GM23338 (cell line): ENCODE data around the gene SDR39U1. TPM values are rescaled to one million over a fixed set of nuclear protein-coding genes. Genes with fewer than 3 reads are reported as not detected.

ENCODE experiments used
- ATAC-seq: fragments of 200-7000 bp; cut with Tn5 transposase; 3 replicates; pipeline ENCODE4 v1.9.1; 2020
- DNase-seq: peaks from one replicate; pipeline ENCODE4 v3.0.0-alpha.2; 2015; ENCODE audit warnings: low spot score
- H2AFZ ChIP-seq: fragments of 200-600 bp; sonication (generic); 2 replicates; pipeline ENCODE4 v1.8.0; 2016; ENCODE audit warnings: antibody characterized with exemption, mild to moderate bottlenecking, moderate library complexity
- H3F3A ChIP-seq: fragments of 200-600 bp; sonication (generic); replicated peaks from 2 replicates; pipeline ENCODE4 v1.8.0; 2017; ENCODE audit warnings: antibody characterized with exemption, mixed run types, low read depth
- H3K27ac ChIP-seq: fragments of 200-600 bp; sonication (generic); 2 replicates; pipeline ENCODE4 v1.6.1; 2016; ENCODE audit warnings: low read depth
- H3K27me3 ChIP-seq: fragments of 200-600 bp; sonication (generic); 2 replicates; pipeline ENCODE4 v1.8.0; 2016; ENCODE audit warnings: mild to moderate bottlenecking, mixed run types, moderate library complexity; ENCODE audit not compliant: insufficient read depth
- H3K36me3 ChIP-seq: fragments of 200-600 bp; sonication (generic); 2 replicates; pipeline ENCODE4 v1.8.0; 2016; ENCODE audit warnings: mild to moderate bottlenecking; ENCODE audit not compliant: insufficient read depth
- H3K4me1 ChIP-seq: fragments of 200-600 bp; sonication (generic); 2 replicates; pipeline ENCODE4 v1.8.0; 2016; ENCODE audit warnings: mild to moderate bottlenecking, moderate library complexity; ENCODE audit not compliant: insufficient read depth
- H3K4me2 ChIP-seq: fragments of 200-600 bp; sonication (generic); 2 replicates; pipeline ENCODE4 v1.7.1; 2017; ENCODE audit warnings: mixed run types
- H3K4me3 ChIP-seq: fragments of 200-600 bp; sonication (generic); 2 replicates; pipeline ENCODE4 v1.6.1; 2016; ENCODE audit warnings: mixed run types
- H3K79me2 ChIP-seq: fragments of 200-600 bp; sonication (generic); replicated peaks from 2 replicates; pipeline ENCODE4 v1.8.0; 2017; ENCODE audit warnings: mild to moderate bottlenecking; ENCODE audit not compliant: insufficient read depth
- H3K9me2 ChIP-seq: fragments of 200-600 bp; sonication (generic); 2 replicates; pipeline ENCODE4 v1.8.0; 2017; ENCODE audit not compliant: insufficient read depth
- H4K20me1 ChIP-seq: fragments of 200-600 bp; sonication (generic); replicated peaks from 2 replicates; pipeline ENCODE4 v1.8.0; 2017; ENCODE audit warnings: mild to moderate bottlenecking; ENCODE audit not compliant: insufficient read depth
- H3K27ac Mint-ChIP-seq: 2 replicates; pipeline ENCODE4 v1.8.0; 2020; ENCODE audit warnings: inconsistent platforms, mild to moderate bottlenecking, moderate library complexity, mixed read lengths
- H3K27me3 Mint-ChIP-seq: 3 replicates; pipeline ENCODE4 v1.8.0; 2022; ENCODE audit warnings: low read depth, mild to moderate bottlenecking, moderate library complexity, mixed read lengths, inconsistent platforms; ENCODE audit not compliant: insufficient read depth, poor library complexity
- H3K36me3 Mint-ChIP-seq: 3 replicates; pipeline ENCODE4 v1.8.0; 2021; ENCODE audit warnings: low read depth, mild to moderate bottlenecking, inconsistent platforms, moderate library complexity, mixed read lengths
- H3K4me1 Mint-ChIP-seq: 3 replicates; pipeline ENCODE4 v1.8.0; 2020; ENCODE audit warnings: mild to moderate bottlenecking, inconsistent platforms, mixed read lengths
- H3K4me3 Mint-ChIP-seq: 3 replicates; pipeline ENCODE4 v1.8.0; 2021; ENCODE audit warnings: moderate library complexity, mild to moderate bottlenecking, inconsistent platforms, mixed read lengths
- H3K9me3 Mint-ChIP-seq: 3 replicates; pipeline ENCODE4 v1.8.0; 2020; ENCODE audit warnings: moderate library complexity, mild to moderate bottlenecking, inconsistent platforms, mixed read lengths
- CTCF ChIP-seq, 2 experiments: fragments of 200-600 bp in 1 of 2; sonication (generic) in 1 of 2; conservative IDR thresholded peaks; 2 replicates each; pipeline versions ENCODE4 v1.5.1 to v1.6.1; 2016 to 2017; ENCODE audit warnings: antibody characterized with exemption in 2 of 2, low read depth in 2 of 2, mild to moderate bottlenecking in 2 of 2, moderate library complexity in 1 of 2
- ZNF462 ChIP-seq: fragments of 250-450 bp; sonication (Bioruptor Pico); IDR thresholded peaks from 2 replicates; pipeline ENCODE4 v1.5.0; 2020; ENCODE audit warnings: mild to moderate bottlenecking, moderate library complexity
- polyA plus RNA-seq: library from polyadenylated mRNA; unstranded; fragments of >200 nt; fragmentation: Nextera tagmentation; extraction: Ambion mirVana; gene quantifications from 2 replicates; pipeline ENCODE4 v1.2.1, GENCODE V29; 2016
- total RNA-seq: library from RNA; depleted of rRNA; stranded (reverse); fragments of >200 nt; shearing (Covaris generic); gene quantifications from 2 replicates; pipeline ENCODE4 v1.2.3, GENCODE V29; 2014

Gene SDR39U1
- total and polyA plus RNA-seq, 2 experiments from 2014 or later = 22.9 to 66.5 TPM

- TF ChIP-seq ZNF462 (CRISPR knock-in tag) (no peak), CTCF (conservative IDR thresholded peaks at IDR 0.05; ENCODE audit: low read depth in 2 of 2) (no peak)
Observed at GRCh38 chr14:24429395-24430142, 13.0 kb downstream of the SDR39U1 start, which contains the start of the genes CBLN3 and KHNYN (continued).

GRCh38 chr14:24428628-24429394 is 13.8 kb downstream of the SDR39U1 start:
- no peak for ATAC-seq
- H3K27me3 Mint-ChIP-seq = peaks cover 18% of the 10 kb centered on the region
- H3K27ac Mint-ChIP-seq = no peak overlapping the region; the same call in 1 of the 2 replicates
- Histone ChIP-seq H3K4me2 (peak overlapping the region; percentile 96), H3K9me2 (no peaks in the 10 kb centered on the region), H3K36me3 (no peaks in the 10 kb centered on the region), H3K27ac (no peak overlapping the region), H3K27me3 (peaks cover 28% of the 10 kb centered on the region), H3F3A (peaks cover 11% of the 10 kb centered on the region), H3K4me3 (peak overlapping the region; percentile 85), H2AFZ (peak overlapping the region; percentile 98), H4K20me1 (no peaks in the 10 kb centered on the region), H3K79me2 (no peaks in the 10 kb centered on the region), H3K4me1 (peaks cover 19% of the 10 kb centered on the region)
- peaks cover 25% of the 10 kb centered on the region for H3K4me1 Mint-ChIP-seq
- peak; percentile 34 for DNase-seq
- H3K9me3 Mint-ChIP-seq = no peaks in the 10 kb centered on the region
- H3K36me3 Mint-ChIP-seq = peaks cover 4% of the 10 kb centered on the region; the same call in 2 of the 3 replicates
- peak overlapping the region; percentile 81 for H3K4me3 Mint-ChIP-seq
- no peak for TF ChIP-seq ZNF462 (CRISPR knock-in tag)
